Neuron (in vitro differentiated cells): ENCODE measurements around the gene FBXO9.

Source experiments
- H2AFZ ChIP-seq: one replicate; pipeline ENCODE4 v1.6.1; 2013; ENCODE audit warnings: low read depth, mild to moderate bottlenecking, inconsistent platforms, low read length, moderate library complexity
- H3K27me3 ChIP-seq: one replicate; pipeline ENCODE4 v1.6.1; 2013; ENCODE audit warnings: low read length; ENCODE audit not compliant: insufficient read depth
- H3K36me3 ChIP-seq: one replicate; pipeline ENCODE4 v1.6.1; 2013; ENCODE audit warnings: low read length; ENCODE audit not compliant: insufficient read depth
- H3K4me1 ChIP-seq: one replicate; pipeline ENCODE4 v1.6.1; 2013; ENCODE audit warnings: low read length; ENCODE audit not compliant: insufficient read depth
- H3K4me3 ChIP-seq: 2 replicates; pipeline ENCODE4 v1.5.1; 2013; ENCODE audit warnings: mild to moderate bottlenecking, low read length, moderate library complexity
- H3K9me3 ChIP-seq: one replicate; pipeline ENCODE4 v1.6.1; 2013; ENCODE audit warnings: low read length

FBXO9 gene

DNA sequence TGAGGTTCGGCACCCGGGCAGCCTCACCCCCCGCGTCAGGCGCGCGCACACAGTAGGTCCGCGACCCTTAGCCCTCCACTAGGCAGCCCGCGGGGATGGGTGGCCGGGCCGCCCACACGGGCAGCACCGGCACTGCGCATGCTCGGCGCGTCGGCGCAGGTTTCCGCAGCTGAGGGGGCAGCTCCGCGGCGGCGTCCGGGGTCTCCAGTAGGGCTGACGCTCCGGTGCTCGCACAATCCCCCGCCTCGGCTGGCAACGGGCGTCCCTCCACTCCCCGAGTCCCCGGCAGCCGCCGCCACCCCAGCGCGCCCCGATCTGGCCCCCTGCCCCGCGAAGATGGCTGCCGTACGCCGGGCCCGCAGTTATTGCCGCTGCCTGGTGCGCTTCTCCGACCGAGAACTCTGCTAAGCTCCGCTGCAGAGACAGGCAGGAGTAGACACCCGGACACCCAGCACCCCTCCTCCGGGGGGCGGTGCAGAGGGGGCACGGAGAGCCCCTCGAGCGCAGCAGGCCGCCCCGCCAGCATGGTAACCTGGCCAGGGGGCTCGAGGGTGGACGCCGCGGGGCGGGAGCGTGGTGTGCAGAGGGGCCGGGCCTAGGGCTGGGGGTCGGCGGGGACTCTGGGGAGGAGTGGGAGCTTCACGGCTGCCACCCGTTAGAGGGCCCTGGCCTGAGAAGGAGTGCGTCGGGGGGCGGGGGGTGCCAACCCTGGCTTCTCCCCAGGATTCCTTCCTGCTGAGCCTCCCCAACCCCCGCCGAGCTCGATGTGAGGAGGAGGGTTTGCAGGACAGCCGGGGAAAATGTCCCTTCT is at the start of gene FBXO9:
Gene FBXO9, plus strand, starts transcription at position 139 of the 811 bp plus-strand sequence. Its CDS starts 386 bp downstream, at position 525.
- no peaks in the 10 kb centered on the region for H3K27me3 ChIP-seq
- H3K36me3 ChIP-seq: no peaks in the 10 kb centered on the region
- H3K4me3 ChIP-seq: peak within 1 kb of the TSS; percentile 88
- no peaks in the 10 kb centered on the region for H3K9me3 ChIP-seq
- H2AFZ ChIP-seq: peak within 1 kb of the TSS; percentile 92
- peaks cover 13% of the 10 kb centered on the region for H3K4me1 ChIP-seq

- Histone ChIP-seq H3K4me3 (no peak overlapping the region), H2AFZ (no peak overlapping the region), H3K27me3 (no peaks in the 10 kb centered on the region), H3K9me3 (no peaks in the 10 kb centered on the region), H3K36me3 (peaks cover 79% of the 10 kb centered on the region), H3K4me1 (no peaks in the 10 kb centered on the region)
These were observed 49.7 kb upstream of the FBXO9 start for GRCh38 chr6:53015486-53015885.

DNA sequence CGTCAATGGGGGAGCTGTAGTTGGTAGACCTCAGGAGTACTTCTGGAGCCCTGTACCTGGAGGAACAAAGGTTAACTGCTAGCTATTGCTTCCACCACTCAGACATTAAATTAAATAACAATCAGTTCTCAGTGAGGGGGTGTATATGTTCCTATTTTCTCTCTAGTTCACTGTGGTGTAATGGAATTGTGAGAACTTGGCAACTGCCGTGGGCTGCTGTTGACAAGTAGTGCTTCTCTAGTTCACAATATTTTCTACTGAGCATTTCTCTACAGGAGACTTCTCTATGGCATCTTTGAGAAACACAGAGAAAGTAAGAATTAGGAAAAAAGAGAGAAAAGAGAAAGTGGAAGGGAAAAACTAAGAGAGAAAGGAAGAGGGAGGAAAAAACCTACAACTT is 46.8 kb upstream of the FBXO9 start:
- Histone ChIP-seq H2AFZ (no peak overlapping the region), H3K4me3 (no peak overlapping the region), H3K9me3 (no peaks in the 10 kb centered on the region), H3K36me3 (peaks cover 60% of the 10 kb centered on the region), H3K4me1 (no peaks in the 10 kb centered on the region), H3K27me3 (no peaks in the 10 kb centered on the region)

DNA sequence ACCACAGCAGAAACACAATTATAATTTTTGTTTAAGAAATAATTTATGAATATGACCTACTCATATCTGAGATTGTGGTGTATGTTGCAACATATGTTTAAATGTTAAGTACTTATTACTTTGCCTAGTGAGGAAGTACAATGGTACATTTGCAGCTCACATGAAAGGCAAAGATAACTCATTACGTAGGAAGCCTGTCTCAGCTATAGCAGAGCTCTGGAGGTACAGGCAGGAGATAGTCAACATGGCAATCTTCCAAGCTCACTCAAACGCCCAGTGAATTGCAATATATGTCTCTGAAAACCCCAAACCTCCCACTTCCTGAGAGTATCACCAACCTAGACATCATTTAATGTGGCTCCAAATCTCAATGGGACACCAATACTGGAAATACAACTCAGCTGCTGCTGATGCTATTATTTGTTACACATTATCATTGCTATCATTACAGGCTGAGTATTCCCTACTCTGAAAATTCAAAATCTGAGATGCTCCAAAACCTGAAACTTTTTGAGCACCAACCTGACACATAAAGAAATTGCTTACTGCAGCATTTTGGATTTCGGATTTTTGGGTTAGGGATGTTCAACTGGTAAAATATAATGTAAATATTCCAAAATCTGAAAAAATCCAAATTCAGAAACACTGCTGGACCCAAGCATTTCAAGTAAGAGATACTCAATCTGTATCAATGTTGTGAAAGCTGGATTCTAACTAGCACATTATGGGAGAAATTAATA is 45.0 kb upstream of the FBXO9 start:
- H3K9me3 ChIP-seq: no peaks in the 10 kb centered on the region
- H3K4me1 ChIP-seq: no peaks in the 10 kb centered on the region
- H3K36me3 ChIP-seq: peaks cover 47% of the 10 kb centered on the region
- H3K27me3 ChIP-seq: no peaks in the 10 kb centered on the region
- H3K4me3 ChIP-seq: no peak overlapping the region
- no peak overlapping the region for H2AFZ ChIP-seq

GRCh38 chr6:53023323-53023722 is 41.9 kb upstream of the FBXO9 start:
- H3K27me3 ChIP-seq: no peaks in the 10 kb centered on the region
- peaks cover 37% of the 10 kb centered on the region for H3K36me3 ChIP-seq
- no peaks in the 10 kb centered on the region for H3K4me1 ChIP-seq
- no peak overlapping the region for H3K4me3 ChIP-seq
- no peaks in the 10 kb centered on the region for H3K9me3 ChIP-seq
- no peak overlapping the region for H2AFZ ChIP-seq

- Histone ChIP-seq H3K9me3 (no peaks in the 10 kb centered on the region), H3K36me3 (peaks cover 49% of the 10 kb centered on the region), H3K27me3 (no peaks in the 10 kb centered on the region), H3K4me3 (no peak overlapping the region), H3K4me1 (no peaks in the 10 kb centered on the region), H2AFZ (no peak overlapping the region)
These were observed 38.7 kb upstream of the FBXO9 start for GRCh38 chr6:53026526-53026925.

DNA sequence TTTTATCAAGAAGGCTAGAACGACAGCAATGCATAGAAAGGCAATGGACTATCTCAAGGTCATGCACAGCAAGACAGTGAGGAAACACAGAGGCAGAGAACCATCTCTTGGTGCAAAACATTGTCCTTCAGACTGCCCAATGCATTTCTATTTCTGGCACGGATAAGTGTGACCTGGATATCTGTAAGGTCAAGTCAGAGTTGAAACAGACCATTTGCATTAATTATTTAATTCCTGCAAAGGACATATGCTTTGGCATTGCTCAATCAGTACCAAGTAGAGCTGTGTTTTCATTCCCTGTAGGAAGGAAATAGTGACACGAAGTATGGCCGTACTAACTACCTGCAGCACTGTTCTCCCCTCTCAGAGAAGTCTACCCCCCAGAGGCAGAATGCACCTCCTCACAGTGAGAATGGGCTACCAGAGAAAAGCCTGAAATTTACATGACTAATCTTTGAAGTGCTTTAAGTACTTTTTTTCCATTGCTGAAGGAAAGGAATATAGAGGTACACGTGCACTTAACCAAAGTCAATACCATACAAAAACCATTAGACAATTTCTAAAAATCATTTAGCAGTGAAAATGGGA is 38.0 kb upstream of the FBXO9 start:
- H3K27me3 ChIP-seq: no peaks in the 10 kb centered on the region
- H3K9me3 ChIP-seq: no peaks in the 10 kb centered on the region
- no peak overlapping the region for H2AFZ ChIP-seq
- H3K4me1 ChIP-seq: no peaks in the 10 kb centered on the region
- no peak overlapping the region for H3K4me3 ChIP-seq
- peaks cover 51% of the 10 kb centered on the region for H3K36me3 ChIP-seq

DNA sequence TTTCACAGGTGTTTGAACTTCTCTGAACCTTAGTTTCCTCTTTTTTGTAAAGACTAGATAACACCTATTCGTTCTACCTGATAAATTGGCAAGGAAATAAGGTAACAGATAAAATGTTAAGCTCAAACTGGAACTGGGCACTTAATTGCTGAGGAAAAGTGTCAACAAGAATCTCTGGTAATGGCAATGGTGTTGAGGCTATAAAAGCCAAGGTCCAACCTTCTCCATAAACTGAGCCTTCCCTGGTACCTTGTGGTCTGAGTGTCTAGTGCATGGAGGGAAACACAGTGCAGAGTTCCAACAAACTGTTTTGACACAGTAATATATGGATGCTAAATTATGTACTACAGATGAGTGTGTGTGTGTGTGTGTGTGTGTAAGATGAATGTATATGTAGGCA is 36.7 kb upstream of the FBXO9 start:
- Histone ChIP-seq H3K4me1 (no peaks in the 10 kb centered on the region), H3K4me3 (no peak overlapping the region), H3K36me3 (peaks cover 50% of the 10 kb centered on the region), H3K27me3 (no peaks in the 10 kb centered on the region), H3K9me3 (no peaks in the 10 kb centered on the region), H2AFZ (no peak overlapping the region)

GRCh38 chr6:53029257-53029656 is 35.9 kb upstream of the FBXO9 start:
- H3K36me3 ChIP-seq: peaks cover 50% of the 10 kb centered on the region
- H2AFZ ChIP-seq: no peak overlapping the region
- no peaks in the 10 kb centered on the region for H3K4me1 ChIP-seq
- H3K27me3 ChIP-seq: no peaks in the 10 kb centered on the region
- H3K9me3 ChIP-seq: no peaks in the 10 kb centered on the region
- H3K4me3 ChIP-seq: no peak overlapping the region

DNA sequence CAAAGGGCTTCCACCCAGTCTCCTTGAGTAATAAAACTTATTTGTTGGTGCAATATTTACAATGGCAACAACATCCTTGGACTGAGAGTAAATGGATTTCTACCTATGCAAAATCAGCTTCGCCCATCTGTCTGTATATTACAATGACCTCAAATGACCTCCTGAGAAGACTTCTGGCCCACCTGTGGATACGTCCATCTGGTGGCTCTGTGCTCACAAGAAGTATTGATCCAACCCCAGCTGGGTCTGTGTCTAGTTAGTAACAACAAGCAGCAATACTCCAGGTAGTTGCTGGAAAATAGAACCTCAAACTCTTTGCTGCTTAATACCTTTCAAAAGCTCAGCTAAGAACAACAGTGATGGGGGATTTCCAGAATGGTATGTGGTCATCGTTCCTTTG is 35.4 kb upstream of the FBXO9 start:
- no peak overlapping the region for H2AFZ ChIP-seq

GRCh38 chr6:53031281-53031680 is 33.9 kb upstream of the FBXO9 start:
- Histone ChIP-seq H3K4me3 (no peak overlapping the region), H3K36me3 (peaks cover 65% of the 10 kb centered on the region), H3K27me3 (no peaks in the 10 kb centered on the region), H2AFZ (no peak overlapping the region), H3K9me3 (no peaks in the 10 kb centered on the region), H3K4me1 (no peaks in the 10 kb centered on the region)

More for the DNA sequence above, 35.4 kb upstream of the FBXO9 start:
- Histone ChIP-seq H3K4me1 (no peaks in the 10 kb centered on the region), H3K9me3 (no peaks in the 10 kb centered on the region), H3K4me3 (no peak overlapping the region), H3K36me3 (peaks cover 55% of the 10 kb centered on the region), H3K27me3 (no peaks in the 10 kb centered on the region)

- H2AFZ ChIP-seq: no peak overlapping the region
- no peak overlapping the region for H3K4me3 ChIP-seq
- peaks cover 58% of the 10 kb centered on the region for H3K36me3 ChIP-seq
- no peaks in the 10 kb centered on the region for H3K27me3 ChIP-seq
- H3K4me1 ChIP-seq: no peaks in the 10 kb centered on the region
- no peaks in the 10 kb centered on the region for H3K9me3 ChIP-seq
These were observed 32.4 kb upstream of the FBXO9 start for GRCh38 chr6:53032849-53033248.

DNA sequence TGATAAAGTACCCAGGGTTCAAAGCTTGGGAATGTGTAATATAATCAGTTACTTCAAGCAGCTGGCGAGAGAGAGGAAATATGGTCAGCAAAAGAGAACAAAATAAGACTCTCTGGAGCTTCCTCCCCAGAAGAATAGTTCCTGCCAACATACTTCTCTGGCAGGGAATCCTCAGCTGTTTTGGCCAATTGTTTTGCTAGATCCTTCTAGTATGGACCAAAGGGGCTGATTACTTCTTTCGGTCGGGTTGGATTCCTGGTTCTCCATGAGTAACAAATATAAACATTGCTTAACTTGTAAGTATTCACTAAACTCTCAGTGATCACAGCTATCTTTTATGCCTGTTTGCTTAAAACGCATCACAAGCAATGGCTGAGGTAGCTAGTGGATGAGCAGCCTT is 31.4 kb upstream of the FBXO9 start:
- no peak overlapping the region for H3K4me3 ChIP-seq
- no peak overlapping the region for H2AFZ ChIP-seq
- no peaks in the 10 kb centered on the region for H3K27me3 ChIP-seq
- H3K36me3 ChIP-seq: peaks cover 50% of the 10 kb centered on the region
- H3K4me1 ChIP-seq: no peaks in the 10 kb centered on the region
- H3K9me3 ChIP-seq: no peaks in the 10 kb centered on the region
